SK-N-SH (cell line): ENCODE data around the gene TEAD1.

ENCODE experiments used
- CTCF ChIP-seq: fragments of 200-600 bp; sonication (generic); IDR thresholded peaks from 2 replicates; pipeline ENCODE4 v1.6.1; 2017; ENCODE audit warnings: antibody characterized with exemption, mild to moderate bottlenecking, moderate library complexity
- EP300 ChIP-seq, 2 experiments: IDR thresholded peaks; 2 replicates each; pipeline versions ENCODE4 v1.4.0 to v1.6.1; 2012; ENCODE audit warnings: borderline replicate concordance in 1 of 2, low read depth in 1 of 2, low read length in 1 of 2
- MAX ChIP-seq: IDR thresholded peaks from 2 replicates; pipeline ENCODE4 v1.4.0; 2012; ENCODE audit warnings: low read depth
- NRF1 ChIP-seq: IDR thresholded peaks from 2 replicates; pipeline ENCODE4 v1.6.1; 2012; ENCODE audit warnings: low read depth, mild to moderate bottlenecking, low read length
- POLR2AphosphoS5 ChIP-seq: IDR thresholded peaks from 2 replicates; pipeline ENCODE4 v1.6.1; 2012; ENCODE audit warnings: low read depth, low read length
- RAD21 ChIP-seq: IDR thresholded peaks from 2 replicates; pipeline ENCODE4 v1.6.1; 2012; ENCODE audit warnings: mild to moderate bottlenecking, low read length
- REST ChIP-seq: IDR thresholded peaks from 2 replicates; pipeline ENCODE4 v1.6.1; 2012; ENCODE audit warnings: mild to moderate bottlenecking, low read depth, low read length, moderate library complexity
- YY1 ChIP-seq: IDR thresholded peaks from 2 replicates; pipeline ENCODE4 v1.4.0; 2012; ENCODE audit warnings: low read depth, mild to moderate bottlenecking
- TF ChIP-seq, protein P1 (sequence below): IDR thresholded peaks from 2 replicates; pipeline ENCODE4 v1.4.0; 2012; ENCODE audit warnings: low read depth, borderline replicate concordance

- TF ChIP-seq MAX = no peak
- TF ChIP-seq EP300 (IDR thresholded peaks at IDR 0.05; ENCODE audit: borderline replicate concordance in 1 of 2, low read depth in 1 of 2, low read length in 1 of 2) = no peak
- TF ChIP-seq POLR2AphosphoS5 = no peak
- no peak for TF ChIP-seq CTCF
- no peak for TF ChIP-seq REST
- TF ChIP-seq, protein P1, sequence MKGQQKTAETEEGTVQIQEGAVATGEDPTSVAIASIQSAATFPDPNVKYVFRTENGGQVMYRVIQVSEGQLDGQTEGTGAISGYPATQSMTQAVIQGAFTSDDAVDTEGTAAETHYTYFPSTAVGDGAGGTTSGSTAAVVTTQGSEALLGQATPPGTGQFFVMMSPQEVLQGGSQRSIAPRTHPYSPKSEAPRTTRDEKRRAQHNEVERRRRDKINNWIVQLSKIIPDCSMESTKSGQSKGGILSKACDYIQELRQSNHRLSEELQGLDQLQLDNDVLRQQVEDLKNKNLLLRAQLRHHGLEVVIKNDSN = no peak
- TF ChIP-seq NRF1 = no peak
- no peak for TF ChIP-seq RAD21
- no peak for TF ChIP-seq YY1
These were observed 13.5 kb downstream of the TEAD1 start for GRCh38 chr11:12687740-12688139.
